IMR-90 (cell line): ENCODE data around the gene CMIP. TPM values are rescaled to one million over a fixed set of nuclear protein-coding genes. Genes with fewer than 3 reads are reported as not detected.

ENCODE experiments used
- ATAC-seq: fragments of 200-7000 bp; cut with Tn5 transposase; 2 replicates; pipeline ENCODE4 v1.9.1; 2020; ENCODE audit warnings: low read depth, mild to moderate bottlenecking, moderate library complexity
- BruUV-seq: library from RNA; stranded (reverse); fragments of 400-500 nt; replicated peaks from 2 replicates; lab custom pipeline; 2021; lab: Mats Ljungman, UMichigan
- CTCF ChIA-PET: fragments of 300-600 bp; formaldehyde crosslinking; extraction: SDS; loops from one replicate; lab custom pipeline; 2021; ENCODE audit warnings: antibody characterized with exemption; lab: Yijun Ruan, JAX
- POLR2A ChIA-PET: fragments of 300-600 bp; sonication (Branson Sonifier 250); formaldehyde crosslinking; loops from one replicate; lab custom pipeline; 2022; ENCODE audit warnings: antibody characterized with exemption; ENCODE audit not compliant: unreplicated experiment; lab: Charles Lee
- DNase-seq: peaks from one replicate; pipeline ENCODE4 v3.0.0; 2013
- H2AFZ ChIP-seq: replicated peaks from 2 replicates; pipeline ENCODE3; 2013; ENCODE audit warnings: low read length, mild to moderate bottlenecking; ENCODE audit not compliant: poor library complexity
- H2AK5ac ChIP-seq: 2 replicates; pipeline ENCODE4 v1.6.1; 2013; ENCODE audit warnings: low read depth, low read length, inconsistent platforms
- H2AK9ac ChIP-seq: replicated peaks from 2 replicates; pipeline ENCODE3; 2013; ENCODE audit warnings: mild to moderate bottlenecking, low read depth, low read length, moderate library complexity; ENCODE audit not compliant: poor library complexity
- H2BK120ac ChIP-seq: 2 replicates; pipeline ENCODE4 v1.6.1; 2013; ENCODE audit warnings: low read depth, low read length, inconsistent platforms
- H2BK15ac ChIP-seq: 3 replicates; pipeline ENCODE4 v1.6.1; 2013; ENCODE audit warnings: low read depth, low read length, inconsistent platforms
- H2BK20ac ChIP-seq: 2 replicates; pipeline ENCODE4 v1.6.1; 2013; ENCODE audit warnings: low read depth, mild to moderate bottlenecking, inconsistent platforms, low read length, moderate library complexity
- H2BK5ac ChIP-seq: 2 replicates; pipeline ENCODE4 v1.6.1; 2013; ENCODE audit warnings: mild to moderate bottlenecking, low read depth, low read length, inconsistent platforms; ENCODE audit not compliant: poor library complexity, severe bottlenecking
- H3K14ac ChIP-seq: replicated peaks from 2 replicates; pipeline ENCODE4 v1.6.1; 2013; ENCODE audit warnings: low read depth, low read length, inconsistent platforms
- H3K18ac ChIP-seq: 2 replicates; pipeline ENCODE4 v1.6.1; 2013; ENCODE audit warnings: low read depth, low read length, control low read depth
- H3K23ac ChIP-seq: 2 replicates; pipeline ENCODE4 v1.6.1; 2013; ENCODE audit warnings: low read depth, low read length, inconsistent platforms
- H3K27ac ChIP-seq: 2 replicates; pipeline ENCODE4 v1.5.1; 2013; ENCODE audit warnings: mild to moderate bottlenecking, control low read depth, low read length; ENCODE audit not compliant: insufficient read depth
- H3K27me3 ChIP-seq: 2 replicates; pipeline ENCODE4 v1.6.1; 2013; ENCODE audit warnings: low read length; ENCODE audit not compliant: control insufficient read depth, insufficient read depth
- H3K36me3 ChIP-seq: 2 replicates; pipeline ENCODE4 v1.6.1; 2013; ENCODE audit warnings: low read length, mixed read lengths; ENCODE audit not compliant: control insufficient read depth, insufficient read depth
- H3K4ac ChIP-seq: 2 replicates; pipeline ENCODE4 v1.6.1; 2013; ENCODE audit warnings: low read depth, low read length, inconsistent platforms
- H3K4me1 ChIP-seq: 2 replicates; pipeline ENCODE4 v1.6.1; 2013; ENCODE audit warnings: low read length, mixed read lengths; ENCODE audit not compliant: control insufficient read depth, insufficient read depth
- H3K4me2 ChIP-seq: 2 replicates; pipeline ENCODE4 v1.6.1; 2013; ENCODE audit warnings: low read depth, mild to moderate bottlenecking, control low read depth, low read length, moderate library complexity
- H3K4me3 ChIP-seq: 2 replicates; pipeline ENCODE4 v1.5.1; 2013; ENCODE audit warnings: low read depth, mild to moderate bottlenecking, control low read depth, low read length, moderate library complexity; ENCODE audit not compliant: insufficient read depth
- H3K56ac ChIP-seq: 2 replicates; pipeline ENCODE4 v1.6.1; 2013; ENCODE audit warnings: low read length, inconsistent platforms; ENCODE audit not compliant: insufficient read depth; ENCODE audit errors: extremely low read depth
- H3K79me1 ChIP-seq, 2 experiments: 2 replicates each; pipeline ENCODE4 v1.6.1; 2013; ENCODE audit warnings: low read length in 2 of 2, inconsistent platforms in 1 of 2, low read depth in 1 of 2
- H3K9ac ChIP-seq: 2 replicates; pipeline ENCODE4 v1.6.1; 2013; ENCODE audit warnings: low read depth, low read length, control low read depth
- H3K9me1 ChIP-seq: 2 replicates; pipeline ENCODE4 v1.6.1; 2013; ENCODE audit warnings: low read length, inconsistent platforms; ENCODE audit not compliant: insufficient read depth
- H3K9me3 ChIP-seq: 2 replicates; pipeline ENCODE4 v1.6.1; 2013; ENCODE audit warnings: low read length; ENCODE audit not compliant: control insufficient read depth, insufficient read depth
- H4K20me1 ChIP-seq: 2 replicates; pipeline ENCODE4 v1.6.1; 2013; ENCODE audit warnings: low read length, inconsistent platforms; ENCODE audit not compliant: insufficient read depth
- H4K5ac ChIP-seq: 2 replicates; pipeline ENCODE4 v1.6.1; 2013; ENCODE audit warnings: mild to moderate bottlenecking, low read depth, low read length, control low read depth
- H4K8ac ChIP-seq, 2 experiments: 2 replicates each; pipeline ENCODE4 v1.6.1; 2013; ENCODE audit warnings: low read depth in 2 of 2, low read length in 2 of 2, control low read depth in 1 of 2, inconsistent platforms in 1 of 2
- H4K91ac ChIP-seq: 2 replicates; pipeline ENCODE4 v1.6.1; 2013; ENCODE audit warnings: low read depth, low read length, inconsistent platforms; ENCODE audit not compliant: insufficient read depth
- CEBPB ChIP-seq: IDR thresholded peaks from 2 replicates; pipeline ENCODE4 v1.6.1; 2012; ENCODE audit warnings: low read depth, low read length, improper control_type of control experiment
- NFE2L2 ChIP-seq: fragments of 150-350 bp; IDR thresholded peaks from 2 replicates; pipeline ENCODE4 v1.6.1; 2016; ENCODE audit warnings: low read depth, mild to moderate bottlenecking, low read length
- RAD21 ChIP-seq: IDR thresholded peaks from 2 replicates; pipeline ENCODE4 v1.6.1; 2012; ENCODE audit warnings: low read length, improper control_type of control experiment
- RCOR1 ChIP-seq: IDR thresholded peaks from 2 replicates; pipeline ENCODE4 v1.6.1; 2012; ENCODE audit warnings: mild to moderate bottlenecking, low read length, improper control_type of control experiment; ENCODE audit not compliant: insufficient replicate concordance
- WGBS, 2 experiments: methylation state at CpG; one replicate each; pipeline versions ENCODE4 v1.1.5 to v1.1.7; 2013; ENCODE audit warnings: missing lambda C conversion rate in 2 of 2; ENCODE audit not compliant: insufficient read length in 1 of 2; ENCODE audit errors: extremely low coverage in 2 of 2; 5-methylcytosine and 5-hydroxymethylcytosine counted together
- dilution Hi-C: fragments of 300-500 bp; cut with HindIII; formaldehyde crosslinking; loops from one replicate; pipeline ENCODE4 v1.14.3; 2018; ENCODE audit warnings: low sequenced_read_pairs; ENCODE audit not compliant: unreplicated experiment
- in situ Hi-C: fragments of 300-500 bp; cut with MboI; formaldehyde crosslinking; loops from 3 replicates; pipeline ENCODE4 v1.14.3; 2019; ENCODE audit warnings: low sequenced_read_pairs, inconsistent platforms, mixed read lengths
- intact Hi-C: fragments of 100-400 bp; cut with micrococcal nuclease; formaldehyde crosslinking; loops from 2 replicates; pipeline ENCODE4 v1.10.0; 2022
- polyA plus RNA-seq, 3 experiments: library from polyadenylated mRNA; depleted of rRNA; stranded (reverse); fragments of >200 nt; gene quantifications; 2 replicates each; pipeline ENCODE4 v1.2.3, GENCODE V29; 2012; ENCODE audit warnings: low replicate concordance in 1 of 3
- total RNA-seq: library from RNA; depleted of rRNA; stranded (reverse); fragments of >200 nt; gene quantifications from 2 replicates; pipeline ENCODE4 v1.2.3, GENCODE V29; 2012

The CMIP gene
- total and polyA plus RNA-seq, 2 of the 4 experiments (the other 2 are of a cell fraction): 3.2 to 11.6 TPM

DNA sequence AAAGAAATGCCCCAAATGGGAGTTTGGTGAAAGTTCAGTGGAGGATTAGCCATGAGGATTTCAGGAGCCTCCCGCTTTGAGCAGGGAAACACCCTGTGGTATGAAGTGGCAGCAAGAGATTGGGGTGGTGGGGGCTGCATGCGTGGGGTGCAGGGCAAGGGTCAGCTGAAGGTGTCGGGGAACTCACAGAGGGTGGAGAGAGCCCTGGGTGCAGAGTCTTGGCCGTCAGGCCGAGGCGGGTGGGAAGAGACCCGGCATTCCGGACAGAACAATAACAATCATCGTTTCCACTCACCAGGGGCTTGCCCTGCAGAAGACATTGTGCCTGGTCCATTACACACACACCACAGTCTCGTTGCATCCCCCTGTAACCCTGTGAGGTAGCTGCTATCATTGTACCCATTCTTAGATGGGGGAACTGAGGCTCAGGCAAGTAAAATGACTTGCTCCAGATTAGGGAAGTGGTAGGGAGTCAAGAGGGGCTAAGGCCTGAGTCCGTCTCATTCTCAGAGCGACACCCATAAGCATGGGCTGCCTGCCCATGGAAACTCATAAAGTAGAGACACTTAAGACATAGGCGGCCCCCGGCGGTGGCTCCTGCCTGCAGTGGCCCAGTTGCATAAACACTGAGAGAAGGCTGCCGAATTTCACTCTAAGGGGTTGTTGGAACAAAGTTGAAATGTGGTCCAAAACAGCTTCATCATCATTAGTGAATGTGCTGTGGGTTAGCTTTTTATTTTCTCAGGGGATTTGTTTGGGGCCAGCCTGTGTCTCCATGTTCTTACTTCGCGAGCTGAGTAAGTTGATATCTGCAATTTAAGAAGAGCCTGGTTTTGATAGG, 93.3 kb downstream of the CMIP start:
- no peak overlapping the region for H4K8ac ChIP-seq
- peaks cover 18% of the 10 kb centered on the region for H3K4me1 ChIP-seq
- H3K4me2 ChIP-seq: no peak overlapping the region
- 68% methylated on average over 7 of the region's 18 CpGs; no CpG with 5 or more reads in 1 of the 2 experiments for WGBS, 2 experiments
- no peak overlapping the region for H3K23ac ChIP-seq
- H3K36me3 ChIP-seq: no peaks in the 10 kb centered on the region
- DNase-seq (no peak), ATAC-seq (no peak)
- no peaks in the 10 kb centered on the region for H3K27me3 ChIP-seq
- H4K5ac ChIP-seq: no peak overlapping the region
- H2AK5ac ChIP-seq: no peak overlapping the region
- H3K18ac ChIP-seq: no peak overlapping the region
- no peak overlapping the region for H3K4me3 ChIP-seq
- CTCF ChIA-PET: no interaction called here
- H3K9me3 ChIP-seq: no peaks in the 10 kb centered on the region
- no peak overlapping the region for H3K4ac ChIP-seq
- H3K27ac ChIP-seq: no peak overlapping the region
- H2BK20ac ChIP-seq: no peak overlapping the region
- peaks cover 37 to 63% of the 10 kb centered on the region in 2 experiments for H3K79me1 ChIP-seq
- peaks cover 59% of the 10 kb centered on the region for H4K20me1 ChIP-seq
- no peak for TF ChIP-seq CEBPB
- no peak for TF ChIP-seq RAD21
- no peak for TF ChIP-seq RCOR1
- TF ChIP-seq NFE2L2: no peak
- no peak overlapping the region for H2AK9ac ChIP-seq
- no peak overlapping the region for H2AFZ ChIP-seq
- no peak overlapping the region for H2BK120ac ChIP-seq
- no TSS peak for BruUV-seq
- no peak overlapping the region for H3K14ac ChIP-seq
- POLR2A ChIA-PET: no interaction called here
- H3K9me1 ChIP-seq: peaks cover 22% of the 10 kb centered on the region
- no peak overlapping the region for H3K56ac ChIP-seq
- no peak overlapping the region for H2BK15ac ChIP-seq
- H3K9ac ChIP-seq: no peak overlapping the region
- dilution Hi-C loops (no loop called here), intact Hi-C loops (no loop called here), in situ Hi-C loops (no loop called here)
- no peak overlapping the region for H2BK5ac ChIP-seq
- no peak overlapping the region for H4K91ac ChIP-seq
